GM19324 (cell line): Measurements from ENCODE around the gene PRKN.
"Not testable (repeated sequence)": the region's sequence is repeated elsewhere in the genome, so short reads cannot be mapped to it uniquely, and the experiment has no call there.

Experiments used
- ATAC-seq: cut with Tn5 transposase; IDR thresholded peaks from one replicate; pipeline ENCODE4 v1.9.1; 2021; ENCODE audit warnings: mild to moderate bottlenecking, moderate library complexity; ENCODE audit not compliant: unreplicated experiment, low FRiP score

PRKN gene

DNA sequence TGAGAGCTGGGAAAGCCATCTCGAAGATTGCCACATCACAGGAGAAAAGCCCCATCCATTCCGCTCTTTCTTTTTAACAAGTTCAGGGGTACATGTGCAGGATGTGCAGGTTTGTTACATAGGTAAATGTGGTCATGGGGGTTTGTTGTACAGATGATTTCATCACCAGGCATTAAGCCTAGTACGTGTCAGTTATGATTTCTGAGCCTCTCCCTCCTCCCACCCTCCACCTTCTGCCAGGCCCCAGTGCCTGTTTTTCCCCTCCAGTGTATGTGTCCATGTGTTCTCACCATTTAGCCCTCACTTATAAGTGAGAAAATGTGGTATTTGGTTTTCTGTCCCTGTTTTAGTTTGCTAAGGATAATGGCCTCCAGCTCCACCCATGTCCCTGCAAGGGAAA is 887.2 kb downstream of the PRKN start:
- ATAC-seq, result no peak

- ATAC-seq, result no peak
Measured at GRCh38 chr6:161838306-161839035, 889.1 kb downstream of the PRKN start.

DNA sequence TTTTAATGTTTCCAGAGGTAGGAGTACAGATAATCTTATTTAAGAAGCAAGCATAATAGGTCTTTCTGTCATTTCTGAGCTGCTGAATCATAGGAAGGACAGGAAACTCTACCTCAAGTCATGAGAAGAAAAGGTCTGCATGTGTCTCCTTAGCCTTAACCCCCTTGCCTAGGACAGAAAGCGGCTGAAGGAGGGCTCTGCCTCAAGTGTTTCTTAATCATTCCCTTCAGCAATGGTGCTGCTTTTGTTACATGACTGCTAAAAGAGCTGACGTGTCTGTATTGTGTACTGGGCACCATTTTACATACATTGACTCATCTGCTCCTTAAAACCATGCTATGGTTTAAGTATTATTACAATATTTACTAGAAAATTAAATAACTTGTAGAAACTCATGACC is 889.7 kb downstream of the PRKN start:
- ATAC-seq, result no peak

GRCh38 chr6:161837449-161837735 is 890.2 kb downstream of the PRKN start:
- ATAC-seq, result no peak

- no peak for ATAC-seq
Measured at GRCh38 chr6:161836643-161837448, 890.7 kb downstream of the PRKN start.

DNA sequence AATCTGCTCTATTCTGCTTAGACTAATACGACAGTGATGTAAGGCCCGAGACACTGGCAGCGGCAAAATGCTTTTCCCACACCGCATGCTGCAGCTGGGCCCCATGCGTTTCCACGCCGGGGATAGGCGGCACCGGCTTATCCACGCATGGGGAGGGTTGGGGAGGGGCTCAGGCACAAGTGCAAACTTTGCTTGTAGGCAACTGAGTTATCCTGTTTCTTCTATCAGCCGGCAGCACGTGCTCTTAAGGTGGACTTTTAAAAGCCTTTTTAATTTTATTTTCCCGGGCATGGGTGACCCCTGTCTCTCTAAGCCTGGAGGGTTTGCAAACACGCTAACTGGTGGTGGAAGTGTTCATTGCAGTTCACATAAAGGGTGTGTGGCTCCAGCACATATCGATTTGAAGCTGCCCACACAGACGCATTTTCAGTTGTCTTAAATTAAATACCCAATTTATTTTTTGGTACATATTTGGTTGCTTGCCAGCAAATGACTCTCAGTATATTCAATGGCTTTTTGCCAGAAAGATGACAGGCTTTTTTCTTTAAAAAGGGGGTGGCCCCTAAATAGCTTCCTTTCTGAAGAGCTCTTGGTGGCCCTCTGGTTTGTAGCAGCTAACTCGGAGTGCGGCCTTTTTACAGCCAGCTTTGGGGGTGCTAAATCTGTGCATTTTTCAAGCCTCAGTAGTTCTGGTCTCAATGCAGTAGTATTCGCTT is 891.9 kb downstream of the PRKN start:
- no peak for ATAC-seq

DNA sequence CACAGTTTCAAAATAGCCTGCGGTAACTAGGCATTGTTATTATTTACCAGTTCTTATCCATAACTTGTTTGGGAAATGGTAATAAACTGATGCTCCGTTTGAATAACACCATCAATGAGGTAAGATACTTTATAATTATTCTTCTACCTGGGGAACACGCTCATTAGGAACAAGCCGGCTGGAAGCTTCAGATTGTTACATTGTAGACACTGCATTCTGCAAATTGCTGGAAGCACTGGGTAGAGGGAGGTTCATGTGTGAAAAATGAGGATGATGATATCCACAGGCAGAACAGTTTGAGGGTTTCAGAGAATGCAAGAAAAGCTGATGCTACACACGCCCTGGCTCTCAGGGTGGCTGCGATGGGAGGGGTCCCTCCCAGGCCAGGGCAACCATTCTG is 893.1 kb downstream of the PRKN start:
- ATAC-seq, result no peak

DNA sequence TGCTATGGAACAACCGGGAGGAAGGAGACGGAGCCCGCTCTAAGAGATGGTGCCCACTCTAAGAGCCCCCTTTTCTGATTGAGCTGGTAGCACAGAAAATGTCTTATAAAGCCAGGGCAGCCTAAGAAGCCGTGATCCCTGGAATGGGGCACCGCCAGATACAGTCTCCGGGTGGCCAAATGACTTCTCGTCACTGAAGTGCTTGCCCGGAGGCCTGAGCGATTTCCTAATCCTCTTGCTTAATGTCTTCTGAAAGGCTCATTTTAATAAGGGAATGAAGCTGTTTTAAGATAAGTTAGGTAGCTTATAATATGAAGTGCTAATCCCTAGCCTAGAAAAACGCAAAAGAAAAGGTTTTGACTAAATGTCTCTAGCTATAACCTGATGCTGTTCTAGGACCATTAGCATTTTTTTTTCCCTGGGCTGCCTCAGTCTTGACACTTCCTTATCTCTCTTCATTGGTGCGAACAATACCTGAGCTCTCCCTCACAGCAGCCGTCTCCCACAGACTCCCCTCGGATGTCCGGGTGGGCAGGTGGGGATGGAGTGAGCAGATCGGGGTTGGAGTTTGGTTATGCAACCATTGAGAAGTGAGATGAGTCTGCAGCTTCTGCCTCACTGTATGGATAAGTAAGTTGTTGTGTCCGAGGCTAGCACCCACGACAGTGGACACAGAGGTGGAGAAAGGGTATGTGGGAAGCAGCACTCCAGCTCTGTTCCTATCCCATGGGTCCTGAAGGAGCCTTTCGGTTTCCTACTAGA is 894.3 kb downstream of the PRKN start:
- no peak for ATAC-seq

- no peak for ATAC-seq
Measured at GRCh38 chr6:161832622-161833021, 894.9 kb downstream of the PRKN start.

- no peak for ATAC-seq
Measured at GRCh38 chr6:161830866-161831616, 896.5 kb downstream of the PRKN start.

DNA sequence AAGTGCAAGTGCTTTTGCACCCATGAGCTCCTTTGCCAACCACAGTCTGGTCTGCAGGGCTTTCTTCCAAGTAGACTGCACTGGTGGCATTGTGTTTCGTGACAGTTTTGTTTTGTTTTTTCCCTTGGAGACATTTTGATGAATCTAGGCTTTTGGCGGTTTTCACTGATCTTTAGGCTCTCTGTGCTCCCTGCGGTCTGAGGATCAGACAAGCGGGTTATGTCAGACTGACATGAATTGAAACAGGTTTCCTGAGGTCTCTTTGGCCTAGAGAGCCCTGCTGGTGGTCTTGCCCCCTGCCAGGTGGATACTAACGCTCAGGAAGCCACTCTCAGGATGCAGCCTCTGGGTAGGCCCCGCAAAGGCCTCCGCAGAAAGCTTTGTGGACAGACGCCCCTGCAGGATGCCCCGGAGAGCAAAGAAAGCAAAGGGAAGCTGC is 898.3 kb downstream of the PRKN start:
- no peak for ATAC-seq

DNA sequence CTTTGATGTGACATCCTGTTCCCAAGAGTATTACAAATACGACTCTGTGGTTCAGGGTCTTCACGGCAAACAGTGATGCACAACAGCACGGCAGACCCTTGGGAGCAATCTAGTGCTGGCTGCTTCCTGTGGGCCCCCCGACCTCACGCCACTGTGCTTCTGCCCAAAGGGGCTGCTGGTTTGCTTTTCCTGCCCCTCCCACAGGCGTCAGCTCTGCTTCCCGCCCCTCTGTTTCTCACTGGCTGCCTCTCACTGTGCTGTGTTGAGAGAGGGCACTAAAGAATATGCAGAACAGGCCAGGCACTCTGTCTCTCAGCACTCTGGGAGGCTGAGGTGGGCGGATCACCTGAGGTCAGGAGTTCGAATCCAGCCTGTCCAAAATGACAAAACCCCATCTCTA is 899.2 kb downstream of the PRKN start:
- no peak for ATAC-seq

DNA sequence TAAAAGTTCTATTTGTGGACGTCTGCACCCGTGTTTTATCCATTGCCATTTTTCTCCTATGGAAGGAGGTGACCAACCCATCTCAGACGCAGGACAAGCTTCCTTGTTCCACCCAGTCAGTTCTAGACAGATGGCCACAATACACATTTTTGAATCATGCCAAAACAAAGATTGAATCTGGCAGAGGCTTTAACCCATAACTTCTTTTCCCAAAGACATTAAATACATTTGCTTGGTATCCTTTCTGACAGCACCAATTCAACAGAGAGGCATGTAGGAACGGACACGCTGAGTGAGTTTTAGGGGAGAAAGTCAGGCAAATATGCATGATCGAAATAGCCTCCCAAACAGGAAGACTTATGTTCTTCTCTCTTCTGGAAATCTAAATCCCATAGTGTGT is 901.1 kb downstream of the PRKN start:
- no peak for ATAC-seq

DNA sequence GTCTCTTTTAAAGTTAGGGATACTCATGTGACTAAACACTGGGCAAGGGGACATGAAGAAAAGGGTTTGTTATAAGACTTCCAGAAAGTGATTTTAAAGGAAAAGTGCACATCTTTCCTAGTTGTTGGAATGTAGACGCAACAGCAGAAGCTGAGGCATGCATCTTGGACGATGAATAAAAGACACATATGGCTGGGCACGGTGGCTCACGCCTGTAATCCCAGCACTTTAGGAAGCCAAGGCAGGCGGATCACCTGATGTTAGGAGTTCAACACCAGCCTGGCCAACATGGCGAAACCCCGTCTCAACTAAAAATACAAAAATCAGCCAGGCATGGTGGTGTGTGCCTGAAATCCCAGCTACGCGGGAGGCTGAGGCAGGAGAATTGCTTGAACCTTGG is 905.4 kb downstream of the PRKN start:
- ATAC-seq, result not testable (repeated sequence)

DNA sequence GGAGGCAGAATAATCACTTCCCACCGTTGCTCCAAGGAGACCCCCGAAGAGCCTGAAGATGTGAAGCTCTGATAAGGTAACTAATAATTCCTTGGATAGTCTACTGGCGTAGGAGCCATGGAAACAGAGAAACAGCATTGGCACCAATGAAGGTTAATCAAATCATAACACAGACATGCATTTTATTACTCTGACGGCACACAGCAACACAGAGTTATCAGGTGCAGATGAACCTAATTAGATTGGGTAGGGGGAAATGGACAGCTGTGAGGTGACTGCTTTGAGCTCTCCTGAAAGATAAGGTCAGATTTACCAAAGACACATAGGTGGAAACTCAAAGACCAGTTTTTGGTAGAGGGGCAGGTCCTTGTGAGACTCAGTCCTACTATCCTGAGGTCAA is 909.7 kb downstream of the PRKN start:
- no peak for ATAC-seq

GRCh38 chr6:161815965-161816364 is 911.6 kb downstream of the PRKN start:
- no peak for ATAC-seq

DNA sequence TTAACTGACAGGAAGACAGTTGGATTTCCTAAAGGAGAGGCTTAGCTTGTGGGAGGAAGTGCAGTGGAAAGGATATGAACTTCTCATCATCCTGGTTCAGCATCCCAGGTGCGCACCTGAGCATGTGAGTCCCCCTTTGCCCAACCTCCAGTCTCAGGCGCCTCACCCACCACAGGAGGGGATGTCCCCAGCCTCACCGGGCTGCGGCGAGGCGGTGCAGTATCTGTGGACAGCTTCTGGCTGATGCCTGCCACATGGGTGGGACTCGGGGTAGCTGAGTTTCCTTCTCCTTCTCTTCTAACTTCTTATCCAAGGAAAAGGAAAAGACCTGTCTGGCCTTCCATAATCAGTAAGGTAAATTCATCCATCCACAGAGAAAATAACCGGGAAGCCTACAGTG is 914.4 kb downstream of the PRKN start:
- ATAC-seq, result no peak

DNA sequence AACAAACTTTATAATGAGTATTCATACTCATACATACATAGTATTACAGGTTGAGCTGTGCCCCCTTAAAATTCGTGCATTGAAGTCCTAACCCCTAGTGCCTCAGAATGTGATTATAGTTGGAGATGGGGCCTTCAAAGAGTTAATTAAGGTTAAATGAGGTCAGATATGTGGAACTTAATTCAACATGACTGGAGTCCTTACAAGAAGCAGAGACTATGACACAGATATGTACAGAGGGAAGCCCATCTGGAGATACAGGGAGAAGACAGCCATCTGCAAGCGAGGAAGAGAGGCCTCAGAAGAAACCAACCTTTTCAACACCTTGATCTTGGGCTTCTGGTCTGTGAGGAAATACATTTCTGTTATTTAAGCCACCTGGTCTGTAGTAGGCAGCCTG is 917.6 kb downstream of the PRKN start:
- no peak for ATAC-seq

GRCh38 chr6:161804838-161805237 is 922.7 kb downstream of the PRKN start:
- no peak for ATAC-seq

- ATAC-seq, result no peak
Measured at GRCh38 chr6:161803131-161803530, 924.4 kb downstream of the PRKN start.
